K562 (cell line): Measurements from ENCODE around the gene VIM. TPM values are rescaled to one million over a fixed set of nuclear protein-coding genes. Genes with fewer than 3 reads are reported as not detected.

Experiments used
- JUN ChIP-seq, 2 experiments: sonication (generic) in 1 of 2; formaldehyde crosslinking in 1 of 2; IDR thresholded peaks; 2 replicates each; pipeline versions ENCODE4 v1.6.1 to v1.8.0; 2012 to 2022; ENCODE audit warnings: borderline replicate concordance in 2 of 2, mild to moderate bottlenecking in 2 of 2, improper control_type of control experiment in 1 of 2, low read depth in 1 of 2, low read length in 1 of 2, missing genetic modification reagents in 1 of 2
- LEF1 ChIP-seq: fragments of 450-650 bp; IDR thresholded peaks from 2 replicates; pipeline ENCODE4 v1.6.1; 2016; ENCODE audit warnings: mild to moderate bottlenecking
- MGA ChIP-seq: fragments of 450-650 bp; IDR thresholded peaks from 2 replicates; pipeline ENCODE4 v1.6.1; 2016; ENCODE audit warnings: mild to moderate bottlenecking, moderate library complexity
- MIER1 ChIP-seq: fragments of 450-650 bp; IDR thresholded peaks from 2 replicates; pipeline ENCODE4 v1.6.1; 2016; ENCODE audit warnings: antibody characterized with exemption, mild to moderate bottlenecking, low read depth
- POLR2AphosphoS5 ChIP-seq: IDR thresholded peaks from 2 replicates; pipeline ENCODE4 v1.6.1; 2011; ENCODE audit warnings: mild to moderate bottlenecking, low read depth, low read length, moderate library complexity; ENCODE audit not compliant: control insufficient read depth, insufficient read depth
- RAD51 ChIP-seq: fragments of 450-650 bp; IDR thresholded peaks from 2 replicates; pipeline ENCODE4 v1.7.1; 2016; ENCODE audit warnings: low read depth, mild to moderate bottlenecking, borderline replicate concordance
- RBM15 ChIP-seq: fragments of 200-400 bp; formaldehyde crosslinking; IDR thresholded peaks from 2 replicates; pipeline ENCODE4 v1.6.1; 2018; ENCODE audit warnings: mild to moderate bottlenecking, low read length, moderate library complexity; ENCODE audit not compliant: insufficient read depth
- TAL1 ChIP-seq: fragments of 450-650 bp; IDR thresholded peaks from 2 replicates; pipeline ENCODE4 v1.6.1; 2016; ENCODE audit warnings: mild to moderate bottlenecking
- THRB ChIP-seq: fragments of 450-650 bp; formaldehyde crosslinking; conservative IDR thresholded peaks from 2 replicates; pipeline ENCODE4 v1.4.0; 2022; ENCODE audit warnings: mild to moderate bottlenecking, missing genetic modification characterization
- ZMIZ1 ChIP-seq, 2 experiments: fragments of 150-350 bp in 1 of 2; IDR thresholded peaks; 2 replicates each; pipeline ENCODE4 v1.6.1; 2012 to 2016; ENCODE audit warnings: low read depth in 2 of 2, low read length in 2 of 2, mild to moderate bottlenecking in 1 of 2, moderate library complexity in 1 of 2
- ZNF24 ChIP-seq: fragments of 450-650 bp; IDR thresholded peaks from 2 replicates; pipeline ENCODE4 v1.6.1; 2016
- polyA plus RNA-seq, 8 experiments: library from polyadenylated mRNA; depleted of rRNA in 4 of 8; stranded (reverse) in 5 of 8; unstranded in 3 of 8; fragments of >200 nt; fragmentation: Nextera tagmentation in 2 of 8; fragmentation: Illumina TruSeq in 1 of 8; extraction: Ambion mirVana in 2 of 8; extraction: Trizol in 1 of 8; gene quantifications; 2 replicates each; pipeline versions ENCODE4 v1.2.1 to v1.2.3, GENCODE V29; 2011 to 2014; ENCODE audit warnings: inconsistent platforms in 1 of 8, missing spikeins in 1 of 8
- total RNA-seq, 7 experiments: library from RNA; depleted of rRNA in 6 of 7; stranded (reverse); fragments of >200 nt in 6 of 7; fragmentation: Illumina TruSeq in 2 of 7; extraction: Trizol in 2 of 7; gene quantifications; 2 replicates each; pipeline versions ENCODE4 v1.2.1 to v1.2.3, GENCODE V29; 2011 to 2021; ENCODE audit warnings: low replicate concordance in 1 of 7

Gene VIM
- total and polyA plus RNA-seq, 9 of the 15 experiments (the other 6 are each of a cell fraction or from before 2014, with no cell fraction given): 86.0 to 621 (median 383) TPM

GRCh38 chr10:17247210-17247609 lies 19.2 kb downstream of the VIM start (continued):
- TF ChIP-seq MGA: no peak
- peak; percentile 40; the same call in 1 of the 2 replicates for TF ChIP-seq RAD51
- peak; percentile 58; the same call in 1 of the 2 replicates for TF ChIP-seq LEF1
- TF ChIP-seq JUN (IDR thresholded peaks at IDR 0.05; ENCODE audit: borderline replicate concordance, low read depth, low read length): peak; percentile 39; the same call in 1 of the 2 replicates
- TF ChIP-seq JUN (CRISPR knock-in tag; IDR thresholded peaks at IDR 0.05; ENCODE audit: borderline replicate concordance): no peak
- TF ChIP-seq TAL1: peak; percentile 90
- peak; percentile 46; the same call in 1 of the 2 replicates for TF ChIP-seq MIER1
- peak in 1 of 2 experiments; percentile 71; a peak in 1 of 4 replicates for TF ChIP-seq ZMIZ1 (IDR thresholded peaks at IDR 0.05; ENCODE audit: low read depth in 2 of 2, low read length in 2 of 2)
- 0 out of 2 replicates have a peak, but pooled peaks have one; percentile 17 for TF ChIP-seq ZNF24
- TF ChIP-seq RBM15: no peak
- no peak for TF ChIP-seq THRB (CRISPR knock-in tag)
- peak; percentile 64 for TF ChIP-seq POLR2AphosphoS5
